PC-9 (cell line): ENCODE data around the gene POLR2F. TPM values are rescaled to one million over a fixed set of nuclear protein-coding genes. Genes with fewer than 3 reads are reported as not detected.

ENCODE experiments used
- BruUV-seq: library from RNA; stranded (reverse); fragments of 400-500 nt; replicated peaks from 2 replicates; lab custom pipeline; 2021; lab: Mats Ljungman, UMichigan
- CTCF ChIA-PET: fragments of 300-600 bp; sonication (Branson Sonifier 250); formaldehyde crosslinking; loops from one replicate; lab custom pipeline; 2022; ENCODE audit warnings: antibody characterized with exemption; lab: Charles Lee
- POLR2A ChIA-PET: fragments of 300-600 bp; sonication (Branson Sonifier 250); formaldehyde crosslinking; loops from one replicate; lab custom pipeline; 2022; ENCODE audit warnings: antibody characterized with exemption; ENCODE audit not compliant: unreplicated experiment; lab: Charles Lee
- DNase-seq, 2 experiments: peaks; one replicate each; pipeline versions ENCODE4 v3.0.0 to v3.0.0-alpha.2; 2015 to 2022; ENCODE audit warnings: mixed read lengths in 1 of 2
- H2AFZ ChIP-seq: fragments of 200-600 bp; sonication (generic); 2 replicates; pipeline ENCODE4 v1.8.1; 2017; ENCODE audit warnings: antibody characterized with exemption
- H3F3A ChIP-seq: fragments of 200-600 bp; sonication (generic); 2 replicates; pipeline ENCODE4 v1.8.1; 2017; ENCODE audit warnings: antibody characterized with exemption, mild to moderate bottlenecking, low read depth; ENCODE audit not compliant: insufficient read depth
- H3K27ac ChIP-seq: fragments of 200-600 bp; sonication (generic); 2 replicates; pipeline ENCODE4 v1.6.1; 2016; ENCODE audit warnings: mixed run types
- H3K27me3 ChIP-seq: fragments of 200-600 bp; sonication (generic); 2 replicates; pipeline ENCODE4 v1.6.1; 2016; ENCODE audit warnings: low read depth, mixed run types; ENCODE audit not compliant: insufficient read depth
- H3K36me3 ChIP-seq: fragments of 200-600 bp; sonication (generic); 2 replicates; pipeline ENCODE4 v1.6.1; 2016; ENCODE audit warnings: low read depth, mixed run types
- H3K4me1 ChIP-seq: fragments of 200-600 bp; sonication (generic); replicated peaks from 2 replicates; pipeline ENCODE4 v1.6.1; 2016; ENCODE audit warnings: mixed run types; ENCODE audit not compliant: insufficient read depth
- H3K4me2 ChIP-seq: fragments of 200-600 bp; sonication (generic); 2 replicates; pipeline ENCODE4 v1.6.1; 2017; ENCODE audit warnings: mixed run types
- H3K4me3 ChIP-seq: fragments of 200-600 bp; sonication (generic); 2 replicates; pipeline ENCODE4 v1.6.1; 2016; ENCODE audit warnings: mixed run types
- H3K79me2 ChIP-seq: fragments of 200-600 bp; sonication (generic); 2 replicates; pipeline ENCODE4 v1.6.1; 2017; ENCODE audit warnings: low read depth, mixed run types
- H3K9me2 ChIP-seq: fragments of 200-600 bp; sonication (generic); 2 replicates; pipeline ENCODE4 v1.8.1; 2017; ENCODE audit warnings: mild to moderate bottlenecking; ENCODE audit not compliant: insufficient read depth
- H3K9me3 ChIP-seq: fragments of 200-600 bp; sonication (generic); 2 replicates; pipeline ENCODE4 v1.8.1; 2016; ENCODE audit warnings: low read depth; ENCODE audit not compliant: insufficient read depth
- H4K20me1 ChIP-seq: fragments of 200-600 bp; sonication (generic); 2 replicates; pipeline ENCODE4 v1.8.1; 2017; ENCODE audit not compliant: insufficient read depth
- CTCF ChIP-seq: fragments of 200-600 bp; sonication (generic); conservative IDR thresholded peaks from 2 replicates; pipeline ENCODE4 v1.6.1; 2017; ENCODE audit warnings: mixed run types, antibody characterized with exemption, mild to moderate bottlenecking, moderate library complexity
- EZH2 ChIP-seq: fragments of 200-600 bp; sonication (generic); IDR thresholded peaks from 2 replicates; pipeline ENCODE4 v1.8.0; 2017; ENCODE audit warnings: antibody characterized with exemption, low read depth
- intact Hi-C: fragments of 100-400 bp; cut with micrococcal nuclease; formaldehyde crosslinking; loops from one replicate; pipeline ENCODE4 v1.10.0; 2022; ENCODE audit not compliant: unreplicated experiment
- total RNA-seq: library from RNA; stranded (reverse); gene quantifications from 2 replicates; pipeline ENCODE4 v1.2.3, GENCODE V29; 2021

Gene POLR2F
- total RNA-seq, 1 experiment from 2014 or later, result 180 TPM

GRCh38 chr22:37976547-37976946 lies 23.0 kb downstream of the POLR2F start:
- H3K4me3 ChIP-seq, result no peak overlapping the region
- no peak for DNase-seq
- H3K27me3 ChIP-seq, result no peaks in the 10 kb centered on the region
- H2AFZ ChIP-seq, result no peak overlapping the region
- H3K4me1 ChIP-seq, result no peaks in the 10 kb centered on the region
- H3K4me2 ChIP-seq, result no peak overlapping the region
- H3K79me2 ChIP-seq, result no peaks in the 10 kb centered on the region
- H3K27ac ChIP-seq, result no peak overlapping the region
- H3F3A ChIP-seq, result peaks cover 4% of the 10 kb centered on the region; the same call in 1 of the 2 replicates
- no peaks in the 10 kb centered on the region for H3K9me3 ChIP-seq
- CTCF ChIA-PET, result interaction anchor here (0.5 kb wide), 1 partner anchor 120 kb away, joined by 7 read pairs; no protein-coding TSS in a partner anchor
- no peaks in the 10 kb centered on the region for H3K9me2 ChIP-seq
- BruUV-seq, result no TSS peak
- no peaks in the 10 kb centered on the region for H3K36me3 ChIP-seq
- no peaks in the 10 kb centered on the region; the same call in 1 of the 2 replicates for H4K20me1 ChIP-seq
- TF ChIP-seq EZH2, result no peak
- TF ChIP-seq CTCF, result no peak
- POLR2A ChIA-PET, result no interaction called here
- intact Hi-C loops, result no loop called here

- no TSS peak for BruUV-seq
- no peaks in the 10 kb centered on the region for H3K36me3 ChIP-seq
- no peak overlapping the region for H2AFZ ChIP-seq
- no peak overlapping the region for H3K4me3 ChIP-seq
- H3K9me3 ChIP-seq, result no peaks in the 10 kb centered on the region
- H3K79me2 ChIP-seq, result no peaks in the 10 kb centered on the region
- POLR2A ChIA-PET, result no interaction called here
- intact Hi-C loops, result no loop called here
- H3K27me3 ChIP-seq, result no peaks in the 10 kb centered on the region
- H3K4me1 ChIP-seq, result no peaks in the 10 kb centered on the region
- H3K4me2 ChIP-seq, result no peak overlapping the region
- CTCF ChIA-PET, result interaction anchor here (0.9 kb wide), 1 partner anchor 10 kb away, joined by 4 read pairs; no protein-coding TSS in a partner anchor
- H3F3A ChIP-seq, result peaks cover 4% of the 10 kb centered on the region; the same call in 1 of the 2 replicates
- no peaks in the 10 kb centered on the region for H3K9me2 ChIP-seq
- H3K27ac ChIP-seq, result no peak overlapping the region
- no peak for DNase-seq
- TF ChIP-seq CTCF (no peak), EZH2 (no peak)
- no peaks in the 10 kb centered on the region for H4K20me1 ChIP-seq
These were observed 26.3 kb downstream of the POLR2F start for GRCh38 chr22:37979782-37980181.

GRCh38 chr22:37981282-37982011 lies 27.9 kb downstream of the POLR2F start:
- no peaks in the 10 kb centered on the region for H3K79me2 ChIP-seq
- H3K27me3 ChIP-seq, result no peaks in the 10 kb centered on the region
- ChIA-PET CTCF (no interaction called here), POLR2A (interaction anchor here (0.6 kb wide), 1 partner anchor 76 kb away, joined by 3 read pairs; the partner anchor contains the start of gene PICK1)
- H4K20me1 ChIP-seq, result no peaks in the 10 kb centered on the region
- DNase-seq, result no peak
- no peaks in the 10 kb centered on the region for H3K4me1 ChIP-seq
- intact Hi-C loops, result no loop called here
- no peaks in the 10 kb centered on the region for H3K36me3 ChIP-seq
- no peak overlapping the region for H2AFZ ChIP-seq
- H3K9me3 ChIP-seq, result no peaks in the 10 kb centered on the region
- BruUV-seq, result no TSS peak
- H3F3A ChIP-seq, result peaks cover under 1% of the 10 kb centered on the region; the same call in 1 of the 2 replicates
- no peaks in the 10 kb centered on the region for H3K9me2 ChIP-seq
- H3K4me3 ChIP-seq, result no peak overlapping the region
- no peak overlapping the region for H3K4me2 ChIP-seq
- no peak overlapping the region for H3K27ac ChIP-seq
- TF ChIP-seq CTCF (no peak), EZH2 (no peak)
